Osteoblast (primary cell): ENCODE measurements around the gene TLE3. TPM values are rescaled to one million over a fixed set of nuclear protein-coding genes. Genes with fewer than 3 reads are reported as not detected.

Source experiments
- DNase-seq: peaks from one replicate; pipeline ENCODE4 v3.0.0; 2011; ENCODE audit warnings: low spot score, mixed read lengths; ENCODE audit not compliant: insufficient read length; ENCODE audit errors: missing footprints
- H2AFZ ChIP-seq: 2 replicates; pipeline ENCODE4 v1.6.0; 2011; ENCODE audit warnings: mild to moderate bottlenecking, low read length
- H3K27ac ChIP-seq: 2 replicates; pipeline ENCODE4 v1.5.1; 2011; ENCODE audit warnings: mild to moderate bottlenecking, low read depth, low read length, moderate library complexity
- H3K27me3 ChIP-seq: 2 replicates; pipeline ENCODE4 v1.6.0; 2012; ENCODE audit warnings: mild to moderate bottlenecking, control low read depth, inconsistent platforms, low read length, moderate library complexity; ENCODE audit not compliant: insufficient read depth
- H3K36me3 ChIP-seq: 2 replicates; pipeline ENCODE4 v1.5.1; 2011; ENCODE audit warnings: mild to moderate bottlenecking, low read length, control low read depth, moderate library complexity; ENCODE audit not compliant: insufficient read depth
- H3K4me1 ChIP-seq: 2 replicates; pipeline ENCODE4 v1.5.1; 2011; ENCODE audit warnings: mild to moderate bottlenecking, low read length, control low read depth, moderate library complexity; ENCODE audit not compliant: insufficient read depth
- H3K4me2 ChIP-seq: 2 replicates; pipeline ENCODE4 v1.6.0; 2011; ENCODE audit warnings: mild to moderate bottlenecking, low read length; ENCODE audit not compliant: insufficient read depth
- H3K4me3 ChIP-seq: fragments of 200-600 bp; sonication (generic); 3 replicates; pipeline ENCODE4 v1.5.1; 2012; ENCODE audit warnings: mild to moderate bottlenecking, low read length, inconsistent platforms; ENCODE audit not compliant: insufficient read depth
- H3K79me2 ChIP-seq: 2 replicates; pipeline ENCODE4 v1.6.0; 2012; ENCODE audit warnings: mild to moderate bottlenecking, low read length, control low read depth, inconsistent platforms; ENCODE audit not compliant: insufficient read depth
- H3K9me3 ChIP-seq: 2 replicates; pipeline ENCODE4 v1.5.1; 2011; ENCODE audit warnings: low read depth, low read length, control low read depth
- H4K20me1 ChIP-seq: 2 replicates; pipeline ENCODE4 v1.6.0; 2012; ENCODE audit warnings: mild to moderate bottlenecking, low read length, control low read depth; ENCODE audit not compliant: insufficient read depth
- total RNA-seq: library from RNA; depleted of rRNA; stranded (reverse); fragments of >200 nt; gene quantifications from 2 replicates; pipeline ENCODE4 v1.2.3, GENCODE V29; 2012
- TF ChIP-seq, protein P1 (sequence below): IDR thresholded peaks from 2 replicates; pipeline ENCODE4 v1.5.1; 2011; ENCODE audit warnings: mild to moderate bottlenecking, low read depth, low read length, moderate library complexity; ENCODE audit errors: extremely low read depth

TLE3 gene
- total RNA-seq, 1 donor = 29.7 TPM

DNA sequence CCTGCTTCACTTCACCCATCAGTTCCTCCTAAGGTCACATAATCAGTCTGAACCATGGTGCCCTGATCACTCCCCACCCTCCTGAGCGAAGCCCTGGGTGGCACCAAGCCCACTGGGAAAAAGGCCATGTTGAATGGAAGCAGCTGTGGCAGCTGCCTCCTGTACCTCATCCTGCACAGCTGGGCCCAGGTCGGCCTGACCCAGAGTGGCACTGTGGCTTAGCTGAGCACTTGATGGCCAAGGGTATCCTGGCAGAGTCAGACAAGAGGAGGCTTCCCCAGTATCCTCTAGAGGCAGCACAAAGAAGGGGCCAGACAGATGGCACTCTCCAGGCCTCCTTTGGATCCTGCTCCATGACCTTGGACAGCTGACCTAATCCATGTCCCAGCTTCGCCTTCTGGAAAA is 68.4 kb downstream of the TLE3 start:
- H2AFZ ChIP-seq = no peak overlapping the region
- no peaks in the 10 kb centered on the region for H3K4me1 ChIP-seq
- no peak for DNase-seq
- no peak overlapping the region for H3K4me3 ChIP-seq
- no peak overlapping the region for H3K27ac ChIP-seq
- TF ChIP-seq, protein P1, sequence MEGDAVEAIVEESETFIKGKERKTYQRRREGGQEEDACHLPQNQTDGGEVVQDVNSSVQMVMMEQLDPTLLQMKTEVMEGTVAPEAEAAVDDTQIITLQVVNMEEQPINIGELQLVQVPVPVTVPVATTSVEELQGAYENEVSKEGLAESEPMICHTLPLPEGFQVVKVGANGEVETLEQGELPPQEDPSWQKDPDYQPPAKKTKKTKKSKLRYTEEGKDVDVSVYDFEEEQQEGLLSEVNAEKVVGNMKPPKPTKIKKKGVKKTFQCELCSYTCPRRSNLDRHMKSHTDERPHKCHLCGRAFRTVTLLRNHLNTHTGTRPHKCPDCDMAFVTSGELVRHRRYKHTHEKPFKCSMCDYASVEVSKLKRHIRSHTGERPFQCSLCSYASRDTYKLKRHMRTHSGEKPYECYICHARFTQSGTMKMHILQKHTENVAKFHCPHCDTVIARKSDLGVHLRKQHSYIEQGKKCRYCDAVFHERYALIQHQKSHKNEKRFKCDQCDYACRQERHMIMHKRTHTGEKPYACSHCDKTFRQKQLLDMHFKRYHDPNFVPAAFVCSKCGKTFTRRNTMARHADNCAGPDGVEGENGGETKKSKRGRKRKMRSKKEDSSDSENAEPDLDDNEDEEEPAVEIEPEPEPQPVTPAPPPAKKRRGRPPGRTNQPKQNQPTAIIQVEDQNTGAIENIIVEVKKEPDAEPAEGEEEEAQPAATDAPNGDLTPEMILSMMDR = no peak
- H3K79me2 ChIP-seq = no peaks in the 10 kb centered on the region
- H3K27me3 ChIP-seq = peaks cover 53% of the 10 kb centered on the region
- no peaks in the 10 kb centered on the region for H3K9me3 ChIP-seq
- H3K36me3 ChIP-seq = no peaks in the 10 kb centered on the region
- H3K4me2 ChIP-seq = no peak overlapping the region
- no peaks in the 10 kb centered on the region for H4K20me1 ChIP-seq

DNA sequence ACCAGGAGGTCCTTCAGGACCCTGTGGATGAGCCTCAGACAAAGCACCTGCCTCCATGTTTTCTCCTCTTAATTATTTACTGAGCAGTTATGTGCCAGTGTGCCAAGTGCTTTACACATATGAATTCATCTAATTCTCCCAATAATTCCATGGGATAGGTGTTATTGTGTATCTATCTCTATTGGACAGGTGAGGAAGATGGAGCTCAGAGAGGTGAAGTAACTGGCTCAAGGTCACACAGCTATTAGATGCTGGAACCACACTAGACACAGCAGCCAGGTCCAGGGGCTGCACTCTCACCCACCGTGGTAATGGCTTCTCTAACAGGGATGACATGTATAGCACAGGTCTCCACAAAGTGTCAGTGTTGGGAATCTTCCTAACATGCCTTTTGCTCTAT is 70.2 kb downstream of the TLE3 start:
- Histone ChIP-seq H3K27me3 (peaks cover 43% of the 10 kb centered on the region), H3K4me2 (no peak overlapping the region), H3K9me3 (no peaks in the 10 kb centered on the region), H3K4me3 (no peak overlapping the region), H3K36me3 (no peaks in the 10 kb centered on the region), H4K20me1 (no peaks in the 10 kb centered on the region), H3K4me1 (peaks cover 16% of the 10 kb centered on the region), H3K27ac (no peak overlapping the region), H2AFZ (no peak overlapping the region), H3K79me2 (no peaks in the 10 kb centered on the region)
- TF ChIP-seq, protein P1 = no peak
- DNase-seq = no peak

DNA sequence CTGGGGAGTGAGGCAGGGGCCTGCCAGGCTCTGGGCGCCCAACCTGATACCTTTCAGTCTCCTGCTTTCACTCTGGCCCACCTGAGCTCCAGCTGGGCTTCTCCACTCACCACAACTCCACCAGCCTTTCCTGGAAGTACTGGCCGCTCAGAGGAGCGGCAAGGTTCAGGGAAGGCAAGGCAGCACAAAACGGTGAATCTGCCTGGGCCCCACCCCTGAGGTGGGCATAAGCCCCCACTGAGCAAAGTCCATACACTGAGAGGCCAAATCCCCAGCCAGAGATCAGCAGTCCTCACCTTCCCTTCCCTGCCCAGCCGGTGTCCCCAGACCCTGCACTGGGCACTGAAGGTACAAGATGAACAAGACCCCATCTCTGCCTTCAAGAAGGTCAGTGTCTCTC is 70.7 kb downstream of the TLE3 start:
- Histone ChIP-seq H3K36me3 (no peaks in the 10 kb centered on the region), H3K4me1 (peaks cover 16% of the 10 kb centered on the region), H3K9me3 (no peaks in the 10 kb centered on the region), H4K20me1 (no peaks in the 10 kb centered on the region), H3K79me2 (no peaks in the 10 kb centered on the region), H3K27ac (no peak overlapping the region), H2AFZ (no peak overlapping the region), H3K27me3 (peaks cover 41% of the 10 kb centered on the region), H3K4me2 (no peak overlapping the region), H3K4me3 (no peak overlapping the region)
- TF ChIP-seq, protein P1 = no peak
- no peak for DNase-seq

DNA sequence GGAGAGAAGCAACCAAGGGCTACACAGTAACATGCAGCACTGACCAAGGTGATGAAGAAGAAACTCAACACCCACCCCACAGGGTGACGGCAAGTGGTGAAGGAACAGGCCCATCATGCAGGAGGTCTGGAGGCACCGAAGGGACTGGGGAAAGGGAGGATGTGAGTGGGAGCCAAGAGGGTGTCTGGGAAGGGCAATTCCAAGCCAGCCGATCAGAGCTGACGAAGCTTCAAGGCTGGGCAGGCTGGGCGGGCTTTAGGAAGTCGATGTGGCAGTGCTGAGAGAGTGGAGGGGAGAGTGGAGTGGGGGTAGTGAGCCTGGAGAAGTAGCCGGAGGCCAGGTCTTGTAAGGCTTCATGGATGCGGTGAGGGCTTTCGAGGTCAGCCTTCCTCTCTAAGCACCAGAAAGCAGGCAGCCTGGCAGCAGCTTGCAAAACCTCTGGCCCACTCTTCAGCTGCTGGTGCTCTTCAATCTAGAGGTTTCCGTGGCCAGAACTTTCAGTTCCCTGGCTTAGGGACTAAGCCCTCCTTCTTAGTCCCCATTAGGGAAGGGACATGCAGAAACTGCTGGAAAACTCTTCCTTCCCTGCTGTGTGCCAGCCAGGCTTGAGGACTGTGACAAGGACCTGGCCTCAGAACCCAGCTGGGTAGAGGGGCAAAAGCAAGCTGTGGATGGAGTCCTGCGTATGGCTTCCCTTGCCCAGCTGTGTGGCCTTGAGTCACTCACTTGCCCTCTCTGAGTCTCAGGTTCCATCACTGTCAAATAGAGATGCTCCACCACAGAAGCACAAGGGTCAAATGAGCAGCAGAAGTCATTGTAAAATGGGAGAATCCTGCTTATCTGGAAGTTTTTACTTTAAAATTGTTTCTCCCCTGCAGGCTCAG is 72.1 kb downstream of the TLE3 start:
- Histone ChIP-seq H4K20me1 (no peaks in the 10 kb centered on the region), H3K36me3 (no peaks in the 10 kb centered on the region), H3K27ac (no peak overlapping the region), H3K4me1 (peaks cover 16% of the 10 kb centered on the region), H2AFZ (no peak overlapping the region), H3K4me3 (no peak overlapping the region), H3K27me3 (peaks cover 43% of the 10 kb centered on the region), H3K9me3 (no peaks in the 10 kb centered on the region), H3K4me2 (no peak overlapping the region), H3K79me2 (no peaks in the 10 kb centered on the region)
- DNase-seq = peak; percentile 69
- TF ChIP-seq, protein P1 = no peak
